HEK293 (cell line): ENCODE data around the gene RGS6.

Source experiments
- CTCF ChIP-seq: fragments of 450-650 bp; formaldehyde crosslinking; IDR thresholded peaks from 2 replicates; pipeline ENCODE4 v1.5.1; 2016; ENCODE audit warnings: missing biosample characterization, missing genetic modification characterization
- TRIM28 ChIP-seq: IDR thresholded peaks from 2 replicates; pipeline ENCODE4 v1.6.1; 2011; ENCODE audit warnings: low read length, control low read depth, borderline replicate concordance
- YY1 ChIP-seq: fragments of 450-650 bp; formaldehyde crosslinking; IDR thresholded peaks from 2 replicates; pipeline ENCODE4 v1.5.1; 2018; ENCODE audit warnings: missing biosample characterization, missing genetic modification characterization
- ZBTB48 ChIP-seq: fragments of 450-650 bp; formaldehyde crosslinking; IDR thresholded peaks from 2 replicates; pipeline ENCODE4 v1.5.1; 2016; ENCODE audit warnings: missing biosample characterization, missing genetic modification characterization
- ZBTB7A ChIP-seq: fragments of 450-650 bp; formaldehyde crosslinking; IDR thresholded peaks from 2 replicates; pipeline ENCODE4 v1.5.1; 2016; ENCODE audit warnings: low read depth, missing biosample characterization, missing genetic modification characterization
- ZNF629 ChIP-seq: fragments of 450-650 bp; formaldehyde crosslinking; IDR thresholded peaks from 2 replicates; pipeline ENCODE4 v1.5.1; 2017; ENCODE audit warnings: missing biosample characterization, missing genetic modification characterization
- ZNF664 ChIP-seq: fragments of 450-650 bp; formaldehyde crosslinking; IDR thresholded peaks from 2 replicates; pipeline ENCODE4 v1.5.1; 2016; ENCODE audit warnings: missing biosample characterization, missing genetic modification characterization
- ZNF777 ChIP-seq: fragments of 450-650 bp; formaldehyde crosslinking; IDR thresholded peaks from 2 replicates; pipeline ENCODE4 v1.5.1; 2017; ENCODE audit warnings: missing biosample characterization, missing genetic modification characterization, borderline replicate concordance

DNA sequence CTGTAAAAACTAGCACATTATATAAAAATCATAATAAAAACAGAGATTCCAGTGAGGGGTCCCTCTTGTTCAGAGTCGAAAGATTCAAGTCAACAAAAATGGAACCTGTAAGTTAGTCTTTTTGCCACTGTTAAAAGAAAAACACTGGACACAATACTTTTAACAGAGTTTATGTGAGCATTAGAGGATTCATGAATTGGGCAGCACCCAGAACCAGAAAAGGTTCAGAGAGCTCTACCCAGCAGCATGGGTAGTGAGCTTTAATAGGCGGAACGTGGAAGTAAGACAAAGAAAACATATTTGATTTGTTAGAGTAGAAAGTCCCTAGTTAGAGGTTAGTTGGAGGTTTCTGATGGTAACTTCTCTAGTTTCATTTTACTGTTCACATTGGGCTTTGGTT, 476.8 kb downstream of the RGS6 start:
- TF ChIP-seq CTCF (tag by site-specific recombination) (no peak), ZNF664 (no peak), YY1 (no peak), ZNF777 (no peak), ZNF629 (tag by site-specific recombination) (no peak), ZBTB48 (tag by site-specific recombination) (no peak), TRIM28 (no peak), ZBTB7A (tag by site-specific recombination) (no peak)
